Upper lobe of left lung (tissue), 6 donors: ENCODE data around the gene DCDC2C. TPM values are rescaled to one million over a fixed set of nuclear protein-coding genes. Genes with fewer than 3 reads are reported as not detected.
A peak's percentile ranks its signal among the peaks of the same experiment; 100 is the strongest.

ENCODE experiments used
- ATAC-seq, 2 donors: fragments of 200-7000 bp; cut with Tn5 transposase; one replicate each; pipeline ENCODE4 v1.9.1; 2022; ENCODE audit warnings: mild to moderate bottlenecking in 2 of 2, moderate library complexity in 2 of 2; ENCODE audit not compliant: low FRiP score in 2 of 2
- DNase-seq, 2 donors: peaks; one replicate each; pipeline ENCODE4 v3.0.0-alpha.2; 2019 to 2020
- H3K27ac ChIP-seq, 4 donors: fragments of 200-600 bp; sonication (generic); one replicate each; pipeline ENCODE4 v1.5.1; 2016 to 2019
- H3K27me3 ChIP-seq, 4 donors: fragments of 200-600 bp; sonication (generic); one replicate each; pipeline ENCODE4 v1.5.1; 2017 to 2019
- H3K36me3 ChIP-seq, 4 donors: fragments of 200-600 bp; sonication (generic); one replicate each; pipeline ENCODE4 v1.5.1; 2016 to 2019
- H3K4me1 ChIP-seq, 4 donors: fragments of 200-600 bp; sonication (generic); one replicate each; pipeline ENCODE4 v1.5.1; 2018 to 2019
- H3K4me3 ChIP-seq, 4 donors: fragments of 200-600 bp; sonication (generic); one replicate each; pipeline ENCODE4 v1.5.1; 2017 to 2019; ENCODE audit warnings: mild to moderate bottlenecking in 2 of 4, moderate library complexity in 1 of 4
- H3K9me3 ChIP-seq, 4 donors: fragments of 200-600 bp; sonication (generic); one replicate each; pipeline ENCODE4 v1.5.1; 2018 to 2019
- EP300 ChIP-seq, 4 donors: sonication (generic); formaldehyde crosslinking; IDR thresholded peaks; one replicate each; pipeline ENCODE4 v1.5.1; 2017; ENCODE audit warnings: antibody characterized with exemption in 4 of 4, control low read depth in 2 of 4
- POLR2A ChIP-seq, 4 donors: fragments of 450-650 bp; IDR thresholded peaks; one replicate each; pipeline ENCODE4 v1.5.1; 2016 to 2017; ENCODE audit warnings: antibody characterized with exemption in 4 of 4, mild to moderate bottlenecking in 2 of 4
- POLR2AphosphoS5 ChIP-seq, 2 donors: sonication (generic); formaldehyde crosslinking; IDR thresholded peaks; one replicate each; pipeline ENCODE4 v1.5.1; 2017; ENCODE audit warnings: antibody characterized with exemption in 2 of 2
- WGBS, 2 donors: methylation state at CpG; one replicate each; pipeline ENCODE4 v1.1.5; 2017 to 2018; 5-methylcytosine and 5-hydroxymethylcytosine counted together
- total RNA-seq, 6 donors: library from RNA; depleted of rRNA in 4 of 6; stranded (reverse); fragments of >200 nt in 4 of 6; gene quantifications; one replicate each; pipeline versions ENCODE4 v1.1.0 to v1.2.1, GENCODE V29; 2016 to 2021
- TF ChIP-seq, protein P1 (sequence below), 6 experiments: fragments of 450-650 bp in 4 of 6; fragments of 200-600 bp in 2 of 6; sonication (generic) in 2 of 6; IDR thresholded peaks; one replicate each; pipeline ENCODE4 v1.5.1; 2016 to 2019; ENCODE audit warnings: antibody characterized with exemption in 6 of 6
- donor health status: DM: no; HTN: no; CAD: no; lungs with moderate emphysema.
- donor health status: DM: no; HTN: yes; CAD: no; lungs with severe emphysema.

Gene DCDC2C
- total RNA-seq, 6 donors from 2014 or later, result not detected

DNA sequence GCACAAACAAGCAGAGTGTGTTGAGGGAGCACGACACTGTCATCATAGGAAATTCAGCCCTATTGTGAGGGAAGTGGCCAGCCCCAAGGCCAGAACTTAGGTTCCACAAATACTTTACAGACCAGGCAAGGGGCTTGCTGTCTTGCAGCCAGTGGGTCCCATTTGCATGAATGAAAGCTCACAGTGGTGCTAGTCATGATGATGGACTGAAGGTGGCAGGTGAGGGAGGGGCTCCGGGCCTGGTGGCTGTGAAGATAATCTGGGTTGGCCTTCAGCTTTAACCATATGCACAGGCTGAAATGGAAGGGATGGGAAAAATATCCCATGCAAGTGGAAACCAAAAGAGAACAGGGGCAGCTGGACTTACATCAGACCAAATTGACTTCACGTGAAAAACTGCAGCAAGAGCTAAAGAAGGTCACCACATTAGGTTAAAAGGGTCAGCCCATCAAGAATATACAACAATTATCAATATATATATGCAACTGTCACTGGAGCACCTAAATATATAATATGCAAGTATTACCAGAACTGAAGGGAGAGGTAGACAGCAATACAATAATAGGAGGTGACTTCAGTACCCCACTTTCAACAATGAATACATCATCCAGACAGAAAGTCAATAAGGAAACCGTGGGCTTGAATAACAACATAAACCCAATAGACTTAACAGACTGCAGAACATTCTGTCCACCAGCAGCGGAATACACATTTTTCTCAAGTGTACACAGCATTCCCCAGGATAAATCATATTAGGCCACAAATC lies 39.6 kb downstream of the DCDC2C start:
- TF ChIP-seq POLR2A (IDR thresholded peaks at IDR 0.05), result no peak
- TF ChIP-seq, protein P1, sequence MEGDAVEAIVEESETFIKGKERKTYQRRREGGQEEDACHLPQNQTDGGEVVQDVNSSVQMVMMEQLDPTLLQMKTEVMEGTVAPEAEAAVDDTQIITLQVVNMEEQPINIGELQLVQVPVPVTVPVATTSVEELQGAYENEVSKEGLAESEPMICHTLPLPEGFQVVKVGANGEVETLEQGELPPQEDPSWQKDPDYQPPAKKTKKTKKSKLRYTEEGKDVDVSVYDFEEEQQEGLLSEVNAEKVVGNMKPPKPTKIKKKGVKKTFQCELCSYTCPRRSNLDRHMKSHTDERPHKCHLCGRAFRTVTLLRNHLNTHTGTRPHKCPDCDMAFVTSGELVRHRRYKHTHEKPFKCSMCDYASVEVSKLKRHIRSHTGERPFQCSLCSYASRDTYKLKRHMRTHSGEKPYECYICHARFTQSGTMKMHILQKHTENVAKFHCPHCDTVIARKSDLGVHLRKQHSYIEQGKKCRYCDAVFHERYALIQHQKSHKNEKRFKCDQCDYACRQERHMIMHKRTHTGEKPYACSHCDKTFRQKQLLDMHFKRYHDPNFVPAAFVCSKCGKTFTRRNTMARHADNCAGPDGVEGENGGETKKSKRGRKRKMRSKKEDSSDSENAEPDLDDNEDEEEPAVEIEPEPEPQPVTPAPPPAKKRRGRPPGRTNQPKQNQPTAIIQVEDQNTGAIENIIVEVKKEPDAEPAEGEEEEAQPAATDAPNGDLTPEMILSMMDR (IDR thresholded peaks at IDR 0.05), result no peak
- TF ChIP-seq EP300 (IDR thresholded peaks at IDR 0.05), result no peak
- TF ChIP-seq POLR2AphosphoS5 (IDR thresholded peaks at IDR 0.05), result no peak
- H3K36me3 ChIP-seq, result no peaks in the 10 kb centered on the region
- no peaks in the 10 kb centered on the region for H3K4me1 ChIP-seq
- H3K27ac ChIP-seq, result no peak overlapping the region
- no peaks in the 10 kb centered on the region for H3K27me3 ChIP-seq
- no peaks in the 10 kb centered on the region for H3K9me3 ChIP-seq
- WGBS, 2 donors, result 88% methylated on average over 5 of the region's 5 CpGs
- ATAC-seq (no peak), DNase-seq (no peak)
- H3K4me3 ChIP-seq, result no peak overlapping the region

DNA sequence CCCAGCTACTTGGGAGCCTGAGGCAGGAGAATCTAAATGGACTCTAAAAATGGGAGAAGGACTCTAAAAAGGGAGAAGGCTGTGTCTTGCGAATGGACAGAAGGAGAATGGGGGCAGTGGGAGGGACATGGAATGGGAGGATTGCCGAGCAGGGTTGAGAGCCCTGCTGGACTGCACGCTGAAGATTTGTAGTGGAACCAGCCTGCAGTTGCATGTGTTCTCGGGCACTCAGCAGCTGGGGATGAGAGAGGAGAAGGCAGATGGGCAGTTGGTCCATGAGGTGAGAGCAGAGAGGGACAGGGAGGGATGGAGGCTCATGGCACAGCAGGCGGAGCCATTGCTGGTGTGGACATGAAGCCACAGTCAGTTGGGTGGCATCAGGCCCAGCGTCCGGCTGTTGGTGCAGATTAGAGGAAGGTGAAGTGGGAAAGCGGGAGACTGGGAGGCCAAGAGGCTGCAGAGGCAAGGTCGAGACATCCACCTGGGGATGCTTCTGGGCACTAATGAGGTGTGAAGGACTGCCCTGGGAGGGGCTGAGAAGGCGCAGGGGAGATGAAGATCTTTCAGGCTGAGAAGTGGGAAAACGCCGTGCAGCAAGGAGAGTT lies 40.7 kb downstream of the DCDC2C start:
- no peaks in the 10 kb centered on the region for H3K27me3 ChIP-seq
- no peak for TF ChIP-seq POLR2A (IDR thresholded peaks at IDR 0.05)
- TF ChIP-seq POLR2AphosphoS5 (IDR thresholded peaks at IDR 0.05), result no peak
- no peak for TF ChIP-seq EP300 (IDR thresholded peaks at IDR 0.05)
- TF ChIP-seq, protein P1 (IDR thresholded peaks at IDR 0.05), result no peak
- H3K36me3 ChIP-seq, result no peaks in the 10 kb centered on the region
- H3K27ac ChIP-seq, result no peak overlapping the region
- DNase-seq (no peak), ATAC-seq (no peak)
- H3K9me3 ChIP-seq, result no peaks in the 10 kb centered on the region
- no peak overlapping the region for H3K4me3 ChIP-seq
- no peaks in the 10 kb centered on the region for H3K4me1 ChIP-seq
- 90 to 94% methylated on average over 12 of the region's 12 CpGs for WGBS, 2 donors

DNA sequence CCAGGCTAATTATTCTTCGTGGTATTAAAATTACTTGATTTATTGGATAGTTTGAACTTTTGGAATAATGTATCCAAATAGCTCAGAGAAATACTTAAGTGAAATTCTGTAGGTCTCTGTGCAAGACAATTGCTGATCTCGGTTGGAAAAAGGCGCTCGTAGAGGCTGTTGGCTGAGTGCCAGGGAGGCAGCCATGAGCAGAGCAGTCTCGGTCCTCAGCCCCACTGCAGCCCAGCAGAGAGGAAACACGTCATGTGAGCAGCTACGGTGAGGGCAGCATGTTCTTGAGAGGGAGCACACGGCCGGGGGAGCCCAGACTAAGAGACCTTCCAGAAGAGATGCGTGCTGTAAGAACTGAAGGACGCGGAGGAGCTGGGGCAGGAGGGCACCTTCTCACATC lies 42.5 kb downstream of the DCDC2C start:
- H3K4me1 ChIP-seq, result no peaks in the 10 kb centered on the region
- TF ChIP-seq, protein P1 (IDR thresholded peaks at IDR 0.05), result no peak
- TF ChIP-seq POLR2A (IDR thresholded peaks at IDR 0.05), result no peak
- TF ChIP-seq POLR2AphosphoS5 (IDR thresholded peaks at IDR 0.05), result no peak
- no peak for TF ChIP-seq EP300 (IDR thresholded peaks at IDR 0.05)
- H3K27ac ChIP-seq, result no peak overlapping the region
- DNase-seq, result peak in 1 of 2 donors; percentile 31
- WGBS, 2 donors, result 61% methylated on average over 10 to 12 of the region's 12 CpGs
- no peaks in the 10 kb centered on the region for H3K36me3 ChIP-seq
- no peak overlapping the region for H3K4me3 ChIP-seq
- ATAC-seq, result no peak
- H3K27me3 ChIP-seq, result no peaks in the 10 kb centered on the region
- H3K9me3 ChIP-seq, result no peaks in the 10 kb centered on the region

DNA sequence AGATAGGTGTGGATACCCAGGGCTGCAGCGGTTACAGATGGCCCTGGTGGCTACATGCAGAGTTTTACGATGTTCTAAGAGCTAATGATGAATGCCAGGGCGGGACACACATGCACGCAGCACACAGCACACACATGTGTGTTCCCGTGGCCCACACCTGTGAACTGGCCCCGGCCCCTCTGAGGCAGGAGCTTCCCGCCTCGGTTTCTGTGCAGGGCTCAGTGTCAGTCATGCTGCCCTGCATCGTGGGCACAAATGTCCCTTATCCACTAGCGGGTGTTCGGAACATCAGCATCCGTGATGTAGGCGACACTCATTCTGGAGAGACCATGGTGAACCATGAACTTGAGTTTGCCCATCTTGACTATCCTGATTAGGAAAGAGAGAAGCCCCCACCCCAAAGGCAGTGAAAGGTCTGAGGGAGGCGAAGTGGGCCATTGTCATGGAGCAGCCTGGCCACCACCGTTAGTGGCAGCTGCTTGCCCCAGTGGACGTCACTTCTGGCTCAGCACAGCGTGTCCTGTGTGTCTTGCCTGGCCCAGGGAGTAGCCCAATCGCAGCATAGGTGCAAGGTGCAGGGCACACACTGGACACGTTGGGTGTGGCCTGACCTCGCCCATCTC lies 43.8 kb downstream of the DCDC2C start:
- no peak for DNase-seq
- Histone ChIP-seq H3K27ac (no peak overlapping the region), H3K4me1 (no peaks in the 10 kb centered on the region), H3K36me3 (no peaks in the 10 kb centered on the region), H3K9me3 (no peaks in the 10 kb centered on the region), H3K4me3 (no peak overlapping the region), H3K27me3 (no peaks in the 10 kb centered on the region)
- TF ChIP-seq EP300 (IDR thresholded peaks at IDR 0.05) (no peak), POLR2AphosphoS5 (IDR thresholded peaks at IDR 0.05) (no peak), POLR2A (IDR thresholded peaks at IDR 0.05) (no peak)
- TF ChIP-seq, protein P1 (IDR thresholded peaks at IDR 0.05), result no peak
- no peak for ATAC-seq
- WGBS, 2 donors, result 88 to 95% methylated on average over 16 to 20 of the region's 20 CpGs
